Embryonic facial prominence (tissue), 1 donor: ENCODE data around the gene CIT.
"Not testable (repeated sequence)": the region's sequence is repeated elsewhere in the genome, so short reads cannot be mapped to it uniquely, and the experiment has no call there.

ENCODE experiments used
- DNase-seq: peaks from one replicate; pipeline ENCODE4 v3.0.0-alpha.2; 2016; ENCODE audit errors: extremely low spot score

Gene CIT

GRCh38 chr12:119876761-119877638, at the start of gene CIT:
CIT (minus strand) TSS chr12:119877320; CDS start chr12:119876168, 1,152 bp downstream.
- DNase-seq, result peak; percentile 80

- no peak for DNase-seq
Observed at GRCh38 chr12:119925269-119925668, 48.1 kb upstream of the CIT start.

GRCh38 chr12:119920064-119920463, 42.9 kb upstream of the CIT start:
- no peak for DNase-seq

GRCh38 chr12:119915894-119916510, 38.9 kb upstream of the CIT start:
- DNase-seq, result no peak

GRCh38 chr12:119914666-119915065, 37.5 kb upstream of the CIT start:
- no peak for DNase-seq

GRCh38 chr12:119913536-119914330, 36.6 kb upstream of the CIT start:
- no peak for DNase-seq

GRCh38 chr12:119911182-119911581, 34.1 kb upstream of the CIT start:
- no peak for DNase-seq

- DNase-seq, result no peak
Observed at GRCh38 chr12:119910586-119910985, 33.5 kb upstream of the CIT start.

GRCh38 chr12:119902084-119902509, 25.0 kb upstream of the CIT start:
- DNase-seq, result no peak

- DNase-seq, result no peak
Observed at GRCh38 chr12:119901670-119902069, 24.6 kb upstream of the CIT start.

GRCh38 chr12:119894916-119895315, 17.8 kb upstream of the CIT start:
- DNase-seq, result no peak

GRCh38 chr12:119892611-119893010, 15.5 kb upstream of the CIT start:
- DNase-seq, result not testable (repeated sequence)

- DNase-seq, result no peak
Observed at GRCh38 chr12:119885549-119885948, 8.4 kb upstream of the CIT start.

- DNase-seq, result not testable (repeated sequence)
Observed at GRCh38 chr12:119883791-119884190, 6.7 kb upstream of the CIT start.

- DNase-seq, result no peak
Observed at GRCh38 chr12:119883237-119883636, 6.1 kb upstream of the CIT start.

GRCh38 chr12:119877639-119877948, 474 bp upstream of the CIT start:
- no peak for DNase-seq

GRCh38 chr12:119870457-119870856, 6.7 kb downstream of the CIT start:
- DNase-seq, result no peak

- DNase-seq, result no peak
Observed at GRCh38 chr12:119869720-119870119, 7.4 kb downstream of the CIT start.

- DNase-seq, result no peak
Observed at GRCh38 chr12:119868992-119869391, 8.1 kb downstream of the CIT start.

- no peak for DNase-seq
Observed at GRCh38 chr12:119864591-119864990, 12.5 kb downstream of the CIT start.

GRCh38 chr12:119859241-119859640, 17.9 kb downstream of the CIT start:
- DNase-seq, result no peak

- no peak for DNase-seq
Observed at GRCh38 chr12:119857041-119857591, 20.0 kb downstream of the CIT start.
